A549 (cell line): ENCODE measurements around the gene POLE.

Source experiments
- CBX8 ChIP-seq: fragments of 200-600 bp; sonication (generic); IDR thresholded peaks from 2 replicates; pipeline ENCODE4 v1.6.1; 2016
- CTCF ChIP-seq: fragments of >200 bp; sonication (Bioruptor Twin); formaldehyde crosslinking; IDR thresholded peaks from 3 replicates; pipeline ENCODE4 v1.5.1; 2016
- EP300 ChIP-seq, 2 experiments: fragments of >200 bp; sonication (Bioruptor Twin); formaldehyde crosslinking; IDR thresholded peaks; 2 replicates in 1 of 2; 3 replicates in 1 of 2; pipeline ENCODE4 v1.6.1; 2016 to 2017
- FOSB ChIP-seq: fragments of 250-450 bp; sonication (Bioruptor Pico); IDR thresholded peaks from 2 replicates; pipeline ENCODE4 v1.5.0; 2020; ENCODE audit warnings: mild to moderate bottlenecking, moderate library complexity
- HDAC2 ChIP-seq: fragments of 200-600 bp; sonication (generic); IDR thresholded peaks from 2 replicates; pipeline ENCODE4 v1.6.1; 2016
- HOXA7 ChIP-seq: fragments of 250-450 bp; sonication (Bioruptor Pico); IDR thresholded peaks from 2 replicates; pipeline ENCODE4 v1.5.0; 2020; ENCODE audit warnings: mild to moderate bottlenecking, moderate library complexity
- MAFK ChIP-seq: fragments of 450-650 bp; IDR thresholded peaks from 2 replicates; pipeline ENCODE4 v1.6.1; 2014; ENCODE audit not compliant: partially characterized antibody
- MAX ChIP-seq: IDR thresholded peaks from 2 replicates; pipeline ENCODE4 v1.6.1; 2012
- MYC ChIP-seq: IDR thresholded peaks from 2 replicates; pipeline ENCODE4 v1.6.1; 2012; ENCODE audit warnings: mild to moderate bottlenecking, inconsistent platforms, low read length, improper control_type of control experiment, borderline replicate concordance
- NR3C1 ChIP-seq: fragments of >200 bp; sonication (Bioruptor Twin); formaldehyde crosslinking; IDR thresholded peaks from 3 replicates; pipeline ENCODE4 v1.6.1; 2017
- POLR2A ChIP-seq: IDR thresholded peaks from 2 replicates; pipeline ENCODE4 v1.6.1; 2012; ENCODE audit warnings: mild to moderate bottlenecking, low read length
- REST ChIP-seq: fragments of 200-600 bp; sonication (generic); IDR thresholded peaks from 2 replicates; pipeline ENCODE4 v1.6.1; 2016; ENCODE audit warnings: antibody characterized with exemption, mild to moderate bottlenecking, moderate library complexity
- TP53 ChIP-seq: fragments of 250-450 bp; sonication (Bioruptor Pico); IDR thresholded peaks from 2 replicates; pipeline ENCODE4 v1.5.0; 2021; ENCODE audit warnings: mild to moderate bottlenecking, moderate library complexity
- USF2 ChIP-seq: fragments of 450-650 bp; IDR thresholded peaks from 2 replicates; pipeline ENCODE4 v1.6.1; 2014; ENCODE audit warnings: antibody characterized with exemption

- TF ChIP-seq POLR2A (no peak), EP300 (IDR thresholded peaks at IDR 0.05) (no peak), CTCF (no peak), USF2 (no peak), MAX (no peak), HDAC2 (no peak), REST (no peak), HOXA7 (CRISPR knock-in tag) (no peak), MAFK (no peak), MYC (no peak), FOSB (CRISPR knock-in tag) (no peak), TP53 (CRISPR knock-in tag) (no peak), NR3C1 (no peak), CBX8 (no peak)
Measured at GRCh38 chr12:132619071-132619385, 68.1 kb downstream of the POLE start.
